ENCODE results near the gene BMS1.
"Not testable (repeated sequence)": the region's sequence is repeated elsewhere in the genome, so short reads cannot be mapped to it uniquely, and the experiment has no call there.

BMS1 gene

DNA sequence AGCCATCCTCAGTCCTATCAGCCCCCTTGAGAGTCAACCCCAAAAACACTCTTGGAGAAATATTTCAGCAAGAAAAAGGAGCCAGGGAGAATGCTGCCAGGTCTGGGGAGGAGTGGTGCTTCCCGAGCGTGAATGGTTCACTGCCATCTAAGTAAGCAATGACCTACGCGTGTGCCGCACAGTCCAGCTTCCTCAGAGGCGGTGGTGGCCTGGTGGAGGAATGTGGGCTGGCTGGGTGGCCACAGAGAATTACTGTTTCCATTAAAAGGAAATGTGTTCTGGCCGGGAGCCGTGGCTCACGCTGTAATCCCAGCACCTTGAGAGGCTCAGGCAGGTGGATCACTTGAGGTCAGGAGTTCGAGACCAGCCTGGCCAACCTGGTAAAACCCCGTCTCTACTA lies 77.4 kb downstream of the BMS1 start:
- H3K4me3 ChIP-seq (ENCODE audit: low read depth, low read length); DNase-seq (ENCODE audit: low read depth): not testable (repeated sequence)

DNA sequence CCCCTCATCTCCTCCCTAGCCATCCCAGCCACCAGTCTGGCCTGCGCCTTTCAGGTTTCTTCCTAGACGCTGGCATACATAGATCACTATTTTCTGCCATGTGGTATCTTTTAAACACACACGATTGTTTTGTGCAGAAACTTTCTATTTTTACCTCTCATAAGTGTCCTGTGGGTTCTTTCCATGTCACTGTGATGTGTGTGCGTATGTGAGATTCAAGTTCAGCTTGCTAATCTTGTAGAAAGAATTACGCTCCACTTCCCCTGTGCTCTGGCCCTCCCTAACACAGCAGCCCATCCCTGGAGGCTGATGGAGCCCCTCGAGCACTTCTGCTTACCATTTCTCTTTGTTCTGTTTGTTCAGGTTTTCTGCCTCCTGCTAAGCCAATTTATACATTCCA lies 80.2 kb downstream of the BMS1 start:
- not testable (repeated sequence) for H3K4me3 ChIP-seq (ENCODE audit: low read depth, low read length); DNase-seq (ENCODE audit: low read depth)

DNA sequence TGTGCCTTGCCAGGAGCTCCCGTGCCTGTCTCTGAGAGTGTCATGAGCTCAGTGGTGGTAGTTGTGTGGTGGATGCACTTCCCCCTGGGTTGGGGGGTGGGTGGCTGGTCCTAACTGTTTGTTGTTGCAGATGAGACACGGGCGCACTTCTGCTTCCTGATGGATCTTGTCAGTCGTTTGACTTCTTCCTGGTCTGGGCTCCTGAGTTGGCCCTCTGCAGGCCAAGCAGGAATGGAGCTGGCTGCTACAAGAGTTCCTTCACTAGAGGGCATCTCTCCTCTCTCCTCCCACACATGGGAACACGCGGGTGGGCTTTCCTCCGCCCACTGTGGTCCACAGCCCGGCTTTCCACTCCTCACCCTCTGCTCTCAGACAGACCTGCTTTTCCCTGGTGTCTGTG lies 82.0 kb downstream of the BMS1 start:
- no peak overlapping the region for H3K4me3 ChIP-seq (ENCODE audit: low read depth, low read length)
- no peak for DNase-seq (ENCODE audit: low read depth)

DNA sequence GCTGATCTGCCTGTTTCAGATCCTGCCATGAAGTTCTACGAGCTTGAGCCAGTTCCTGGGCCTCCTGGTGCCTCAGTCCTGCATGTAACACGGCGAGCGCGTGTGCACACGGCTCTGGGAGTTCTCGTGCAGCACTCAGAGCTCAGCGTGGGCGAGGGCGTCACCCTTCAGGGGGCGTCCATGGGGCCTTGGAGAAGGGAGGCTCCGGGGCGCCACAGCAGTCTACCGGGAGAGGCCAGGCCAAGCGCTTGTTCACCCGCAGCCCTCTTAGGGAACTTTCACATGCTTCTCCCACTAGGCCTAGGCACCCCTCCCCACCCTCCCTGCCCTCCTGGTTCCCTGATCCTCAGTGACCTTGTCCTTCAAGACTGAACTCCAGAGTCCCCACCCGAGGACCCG lies 83.1 kb downstream of the BMS1 start:
- H3K4me3 ChIP-seq (ENCODE audit: low read depth, low read length): no peak overlapping the region
- DNase-seq (ENCODE audit: low read depth): no peak

DNA sequence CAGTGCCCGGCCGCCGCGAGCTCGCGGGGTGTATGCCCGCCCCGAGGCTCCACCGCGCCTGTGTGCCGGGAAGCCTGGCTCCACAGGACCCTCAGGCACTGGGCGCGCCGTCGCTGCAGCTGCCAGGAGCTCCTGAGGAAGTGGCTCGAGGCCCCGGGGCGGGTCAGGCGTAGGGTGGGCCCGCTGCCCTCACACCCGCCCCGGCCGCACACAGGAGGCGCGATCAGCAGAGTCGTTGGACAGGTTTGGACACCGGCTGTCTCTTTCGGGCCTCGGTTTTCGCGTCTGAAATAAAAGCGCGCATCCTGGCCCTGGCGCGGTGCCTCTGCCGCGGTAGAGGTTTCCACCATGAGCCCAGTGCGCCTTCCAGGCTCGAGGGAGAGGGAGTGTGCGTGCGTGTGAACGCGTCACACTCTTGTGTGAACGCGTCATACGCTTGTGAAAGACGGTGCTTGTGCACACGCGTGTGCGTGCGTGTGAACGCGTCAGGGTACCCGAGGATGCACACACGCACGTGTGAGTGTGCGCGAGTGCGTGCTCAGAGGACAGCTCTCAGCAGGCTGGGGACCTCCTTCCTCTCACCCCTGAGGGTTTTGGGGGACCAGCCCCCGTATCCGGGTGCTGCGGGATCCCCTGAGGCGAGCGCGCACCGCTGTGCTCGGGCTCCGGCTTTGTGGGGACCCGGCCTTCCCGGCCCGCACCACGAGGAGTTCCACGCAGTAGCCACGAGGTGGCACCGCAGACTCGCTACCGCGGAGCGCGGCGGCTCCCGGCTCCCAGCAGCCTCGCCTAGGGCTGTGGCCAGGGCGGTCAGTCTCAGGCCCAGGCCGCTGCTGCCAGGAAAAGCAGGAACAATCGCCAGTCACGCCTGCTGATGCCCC lies 83.8 kb downstream of the BMS1 start:
- H3K4me3 ChIP-seq (ENCODE audit: low read depth, low read length): peak overlapping the region; percentile 38
- DNase-seq (ENCODE audit: low read depth): peak; percentile 15

DNA sequence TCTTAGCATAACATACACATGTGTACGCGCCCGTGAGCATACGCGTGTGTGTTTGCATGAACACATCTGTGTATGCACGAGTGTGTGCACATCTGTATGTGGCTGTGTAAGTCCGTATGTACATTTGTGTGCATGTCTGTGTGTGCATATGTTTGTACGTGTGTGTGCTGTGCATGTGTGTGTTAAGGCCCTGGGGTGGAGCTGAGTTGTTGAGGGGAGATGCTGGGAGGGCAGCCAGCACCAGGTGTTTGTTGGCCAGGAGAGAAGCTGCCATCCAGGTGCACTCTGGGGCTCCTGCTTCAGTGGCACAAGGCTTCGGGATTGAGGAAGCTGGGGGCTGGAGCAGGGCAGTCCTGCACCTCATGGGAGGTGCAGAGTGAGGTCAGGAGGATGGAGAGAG lies 85.0 kb downstream of the BMS1 start:
- DNase-seq (ENCODE audit: low read depth): no peak
- H3K4me3 ChIP-seq (ENCODE audit: low read depth, low read length): no peak overlapping the region

DNA sequence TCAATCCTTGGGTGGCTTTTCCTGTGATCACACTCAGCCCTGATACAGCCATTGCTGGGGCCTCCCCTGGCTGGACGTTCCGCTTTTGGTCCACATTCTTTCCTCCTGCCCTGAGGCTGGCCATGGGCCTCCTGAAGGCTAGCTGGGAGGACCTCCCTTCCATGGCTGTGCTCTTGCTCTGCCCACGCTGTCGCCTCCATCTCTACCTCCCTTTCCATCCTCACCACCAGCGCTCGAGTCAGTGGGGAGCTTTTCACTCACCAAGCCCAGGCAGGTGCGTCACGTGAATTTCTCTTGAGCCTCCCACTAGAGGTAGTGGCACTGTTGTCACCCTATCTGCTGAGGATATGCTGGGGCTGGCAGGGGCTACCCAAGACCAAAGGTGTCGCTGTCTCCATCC lies 85.9 kb downstream of the BMS1 start:
- H3K4me3 ChIP-seq (ENCODE audit: low read depth, low read length): no peak overlapping the region
- no peak for DNase-seq (ENCODE audit: low read depth)

DNA sequence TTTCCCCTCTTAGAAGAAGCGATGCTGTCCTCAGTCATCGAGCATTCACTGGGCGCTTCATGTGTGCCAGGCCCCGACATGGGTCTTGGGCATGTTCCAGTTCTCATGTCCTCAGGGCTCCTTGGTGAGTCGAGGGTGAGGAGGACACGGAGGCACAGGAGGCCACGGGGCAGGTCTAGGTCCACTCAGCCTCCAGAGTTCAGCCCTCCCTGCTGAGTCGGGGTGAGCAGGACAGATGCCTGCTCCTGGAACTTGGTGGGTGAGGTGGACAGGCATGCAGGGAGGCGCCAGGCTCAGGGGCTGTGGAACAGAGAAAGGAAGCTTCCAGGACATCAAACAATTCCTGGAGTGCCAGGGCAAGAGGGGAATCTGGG lies 87.4 kb downstream of the BMS1 start:
- DNase-seq (ENCODE audit: low read depth): no peak
- no peak overlapping the region for H3K4me3 ChIP-seq (ENCODE audit: low read depth, low read length)

DNA sequence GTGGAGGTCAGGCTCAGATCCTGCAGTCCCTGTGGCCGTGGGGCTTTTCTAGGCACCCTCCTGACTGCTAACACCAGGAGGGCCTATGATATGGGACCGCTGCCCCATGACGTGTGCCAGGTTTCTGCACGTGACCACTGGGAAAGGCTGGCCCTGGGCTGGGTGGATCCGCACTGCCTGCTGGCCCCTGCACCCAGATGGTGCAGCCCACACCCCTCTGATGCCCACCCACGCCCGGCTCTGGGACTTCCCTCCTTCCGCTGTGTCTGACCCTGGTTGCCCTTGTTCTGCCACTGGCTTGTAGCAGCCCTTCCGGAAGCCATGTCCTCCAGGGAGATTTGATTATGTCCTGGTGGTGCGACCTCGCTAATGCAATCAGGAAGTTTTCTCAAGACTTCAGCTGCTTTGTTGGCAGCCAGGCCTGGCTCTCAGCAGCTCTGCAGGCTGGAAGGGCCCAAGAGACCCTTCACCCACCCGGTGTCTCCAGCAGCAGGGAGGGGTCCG lies 88.6 kb downstream of the BMS1 start:
- not testable (repeated sequence) for H3K4me3 ChIP-seq (ENCODE audit: low read depth, low read length); DNase-seq (ENCODE audit: low read depth)

DNA sequence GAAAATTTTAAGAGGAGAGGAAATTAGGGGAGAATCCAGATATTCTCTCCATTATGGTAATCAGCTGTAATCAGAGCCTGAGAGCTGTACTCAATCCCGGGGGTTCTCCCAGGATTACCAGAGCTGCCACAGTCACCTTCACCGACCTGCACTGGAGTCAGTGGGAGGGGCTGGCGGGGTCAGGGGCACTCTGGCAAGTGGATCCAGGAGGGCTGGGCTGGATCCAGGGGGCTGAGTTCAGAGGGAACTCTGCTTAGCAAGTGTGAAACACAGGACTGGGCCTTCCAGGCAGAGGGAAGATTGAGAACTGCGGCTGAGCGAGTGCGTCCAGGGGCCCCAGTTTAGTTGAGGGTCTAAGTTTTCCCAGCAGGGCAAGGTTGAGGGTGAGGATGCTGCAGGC lies 89.2 kb downstream of the BMS1 start:
- DNase-seq (ENCODE audit: low read depth): no peak
- H3K4me3 ChIP-seq (ENCODE audit: low read depth, low read length): no peak overlapping the region

DNA sequence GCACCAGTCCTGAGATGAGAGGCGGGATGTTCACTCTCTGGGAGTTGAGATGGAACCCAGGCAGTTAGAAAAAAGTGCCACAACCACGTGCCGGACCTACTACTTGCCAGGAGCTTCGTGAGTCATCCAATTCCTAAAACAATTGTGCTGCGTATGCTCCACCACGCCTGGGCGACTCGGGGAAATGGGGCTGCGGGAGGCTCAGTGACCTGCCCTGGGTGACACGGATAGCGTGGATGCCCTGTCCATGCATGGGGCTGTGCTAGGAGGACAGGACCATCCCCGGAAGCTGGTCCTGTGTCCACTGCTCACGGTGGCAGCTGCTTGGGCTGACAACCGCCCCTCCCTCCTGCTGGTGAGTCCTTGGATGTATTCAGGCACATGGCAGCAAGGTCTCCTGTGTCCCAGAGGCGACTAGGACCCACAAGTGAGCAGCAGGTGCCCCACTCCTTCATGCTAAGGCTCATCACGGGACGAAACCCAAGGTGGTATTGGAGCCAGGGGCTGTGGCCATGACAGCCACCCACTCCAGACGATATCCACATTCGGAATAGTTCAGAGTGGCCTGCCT lies 90.4 kb downstream of the BMS1 start:
- DNase-seq (ENCODE audit: low read depth): no peak
- H3K4me3 ChIP-seq (ENCODE audit: low read depth, low read length): no peak overlapping the region

DNA sequence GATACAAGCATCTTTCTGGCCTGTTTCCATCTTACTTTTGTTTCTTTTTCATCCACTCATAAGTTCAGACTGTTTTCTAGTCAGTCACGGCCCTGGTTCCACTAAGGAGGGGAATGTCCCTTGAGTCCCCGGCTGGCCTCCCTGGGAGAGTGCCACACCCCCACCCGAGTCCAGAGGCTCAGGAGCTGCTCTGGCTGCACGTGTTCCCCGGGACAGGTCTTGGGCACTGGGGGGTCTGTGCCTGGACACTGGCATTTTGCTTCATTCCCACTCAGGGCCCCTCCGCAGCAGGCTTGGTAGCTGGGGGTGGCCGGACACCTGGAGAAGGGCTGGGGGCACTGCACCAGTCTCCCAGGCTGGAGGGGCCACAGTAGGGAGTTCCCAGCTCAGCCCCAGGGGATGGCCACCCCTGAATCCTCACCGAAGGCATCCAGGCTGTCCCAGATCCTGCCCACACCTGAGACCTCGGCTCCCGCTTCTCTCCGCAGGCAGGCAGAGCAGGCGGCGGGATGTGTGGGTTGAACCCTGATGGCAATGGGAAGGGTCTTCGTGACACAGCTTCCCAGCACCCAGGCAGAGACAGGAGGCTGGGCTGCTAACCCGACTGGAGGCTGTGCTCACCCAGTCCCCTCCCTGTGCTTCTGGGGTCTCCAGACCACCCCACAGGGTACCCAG lies 92.3 kb downstream of the BMS1 start:
- no peak for DNase-seq (ENCODE audit: low read depth)
- no peak overlapping the region for H3K4me3 ChIP-seq (ENCODE audit: low read depth, low read length)

DNA sequence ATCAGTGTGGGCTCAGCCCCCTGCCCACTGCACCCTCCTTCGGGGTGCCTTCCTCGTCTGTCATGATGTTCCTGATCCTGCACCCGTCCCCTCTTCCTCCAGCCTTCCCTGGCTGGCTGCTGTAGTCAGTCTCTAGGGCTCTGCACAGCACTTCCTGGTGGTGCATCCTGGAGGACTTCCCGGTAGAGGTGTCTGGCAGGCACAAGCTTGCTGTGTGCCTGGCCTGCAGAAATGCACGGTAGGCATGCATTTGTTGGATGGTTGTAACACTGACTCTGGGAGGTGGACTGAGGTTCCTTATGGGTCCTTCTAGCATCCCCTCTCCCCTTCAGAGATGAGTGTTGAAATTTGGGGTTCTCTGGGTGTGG lies 92.8 kb downstream of the BMS1 start:
- no peak for DNase-seq (ENCODE audit: low read depth)
- H3K4me3 ChIP-seq (ENCODE audit: low read depth, low read length): no peak overlapping the region

DNA sequence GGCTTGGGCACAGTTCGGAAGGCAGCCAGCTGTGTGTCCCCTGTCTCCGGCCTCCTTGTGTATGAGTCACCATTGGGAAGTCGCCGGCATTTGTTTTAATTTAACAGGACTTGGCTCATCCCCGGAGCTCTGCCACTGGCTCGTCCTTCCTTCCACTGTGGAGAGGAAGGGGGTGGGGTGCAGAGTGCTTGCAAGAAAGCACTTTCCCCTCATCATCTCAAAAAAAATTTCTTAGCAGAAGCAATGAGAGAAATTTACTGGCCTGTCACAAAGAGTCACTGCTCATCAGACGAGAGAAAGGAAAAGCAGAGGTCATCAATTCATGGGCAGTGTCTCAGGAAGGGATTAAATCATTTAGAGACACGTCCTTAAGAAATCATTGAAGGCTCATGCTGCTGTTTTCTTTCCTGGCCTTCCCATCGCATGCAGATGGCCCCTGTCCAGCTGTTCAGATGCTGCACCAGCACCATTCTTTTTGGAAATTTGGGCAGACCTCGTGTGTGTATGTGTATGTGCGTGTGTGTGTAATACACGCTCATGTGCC lies 93.3 kb downstream of the BMS1 start:
- H3K4me3 ChIP-seq (ENCODE audit: low read depth, low read length): no peak overlapping the region
- no peak for DNase-seq (ENCODE audit: low read depth)

DNA sequence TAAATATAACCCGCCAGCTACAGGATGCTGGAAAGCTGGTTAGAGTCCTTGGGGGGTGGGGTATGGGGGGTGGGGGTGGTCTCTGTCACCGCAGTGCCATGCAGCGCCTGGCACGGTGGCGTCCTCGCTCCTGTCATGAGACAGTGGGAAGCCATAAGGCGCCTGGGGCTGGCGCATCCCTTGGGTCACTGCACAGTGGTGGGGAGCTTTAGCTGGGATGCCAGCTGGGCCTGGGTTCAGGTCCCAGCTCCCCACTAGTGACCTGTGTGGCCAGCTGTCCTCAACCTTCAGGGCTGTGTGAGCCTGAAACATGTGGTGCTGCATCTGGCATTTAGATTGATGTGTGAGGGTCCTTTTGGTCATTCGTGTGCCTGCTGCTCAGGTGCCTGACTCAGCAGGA lies 93.9 kb downstream of the BMS1 start:
- no peak for DNase-seq (ENCODE audit: low read depth)
- H3K4me3 ChIP-seq (ENCODE audit: low read depth, low read length): no peak overlapping the region

DNA sequence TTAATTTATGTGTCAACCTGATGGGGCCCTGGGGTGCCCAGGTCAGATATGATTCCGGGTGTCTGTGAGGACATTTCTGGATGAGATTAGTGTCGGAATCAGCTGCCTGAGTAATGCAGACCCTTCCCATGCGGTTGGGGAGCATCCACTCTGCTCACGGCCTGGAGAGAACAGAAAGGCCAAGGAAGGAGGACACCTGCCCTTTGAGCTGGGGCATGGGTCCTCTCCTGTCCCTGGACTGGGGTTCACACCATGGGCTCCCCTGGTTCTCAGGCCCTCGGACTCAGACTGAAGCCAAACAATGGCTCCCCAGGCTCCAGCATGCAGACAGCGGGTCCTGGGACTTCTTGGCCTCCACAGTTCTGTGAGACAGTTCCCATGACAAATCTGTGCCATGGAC lies 94.3 kb downstream of the BMS1 start:
- DNase-seq (ENCODE audit: low read depth): no peak
- no peak overlapping the region for H3K4me3 ChIP-seq (ENCODE audit: low read depth, low read length)

DNA sequence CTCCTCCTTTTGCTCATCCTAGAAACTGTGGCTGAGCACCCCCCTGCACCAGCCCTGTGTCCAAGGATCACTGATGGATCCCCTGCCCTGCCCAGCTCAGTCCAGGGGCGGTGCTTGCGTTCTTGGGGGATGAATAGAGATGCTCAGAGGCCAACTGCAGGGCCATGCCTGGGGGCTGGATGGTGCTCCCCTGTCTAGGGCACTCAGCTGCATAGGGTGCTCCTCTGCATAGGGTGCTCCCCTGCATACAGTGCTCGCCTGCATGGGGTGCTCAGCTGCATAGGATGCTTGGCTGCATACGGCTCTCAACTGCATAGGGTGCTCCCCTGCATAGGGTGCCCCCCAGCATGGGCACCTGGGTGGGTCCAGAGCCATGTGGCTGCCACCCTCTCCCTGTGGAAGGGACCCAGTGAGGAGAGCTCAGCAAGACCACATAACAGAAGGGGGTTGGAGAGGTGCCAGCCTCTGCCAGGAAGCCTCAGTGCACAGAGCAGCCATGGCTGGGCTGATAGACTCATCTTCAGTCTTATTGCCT lies 95.0 kb downstream of the BMS1 start:
- DNase-seq (ENCODE audit: low read depth): no peak
- no peak overlapping the region for H3K4me3 ChIP-seq (ENCODE audit: low read depth, low read length)

DNA sequence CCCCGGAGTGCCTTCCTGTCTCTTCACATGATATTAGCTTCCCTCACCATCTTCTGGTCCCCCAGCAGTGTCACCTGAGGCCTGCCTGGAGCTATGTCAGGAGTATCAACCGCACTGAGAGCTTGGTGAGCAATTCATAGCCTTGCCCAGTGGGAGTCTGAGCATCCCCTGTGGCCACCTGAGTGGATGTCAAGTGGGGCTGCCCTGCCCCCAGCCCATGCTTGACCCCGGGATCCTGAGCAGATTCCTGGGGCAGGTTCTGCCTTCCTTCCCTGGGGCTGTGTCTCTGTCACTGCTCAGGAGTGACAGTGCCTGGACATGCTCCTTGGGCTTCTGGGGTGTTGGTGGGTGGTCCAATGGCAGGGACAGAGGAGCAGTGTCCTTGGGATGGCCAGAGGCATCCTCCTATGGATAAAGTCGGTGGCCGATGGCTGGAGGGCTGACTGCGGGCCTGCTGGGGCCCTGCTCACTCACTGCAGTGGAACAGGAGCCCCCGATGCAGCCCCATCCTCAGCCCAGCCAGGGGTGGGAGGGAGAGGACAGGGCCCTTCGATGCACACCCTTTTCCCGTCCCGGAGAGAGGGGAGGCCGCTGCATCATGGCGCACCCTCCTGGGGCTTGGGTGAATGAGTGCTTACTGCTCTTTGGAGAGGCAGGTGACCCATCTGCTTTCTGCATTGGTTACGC lies 95.7 kb downstream of the BMS1 start:
- no peak for DNase-seq (ENCODE audit: low read depth)
- no peak overlapping the region for H3K4me3 ChIP-seq (ENCODE audit: low read depth, low read length)

DNA sequence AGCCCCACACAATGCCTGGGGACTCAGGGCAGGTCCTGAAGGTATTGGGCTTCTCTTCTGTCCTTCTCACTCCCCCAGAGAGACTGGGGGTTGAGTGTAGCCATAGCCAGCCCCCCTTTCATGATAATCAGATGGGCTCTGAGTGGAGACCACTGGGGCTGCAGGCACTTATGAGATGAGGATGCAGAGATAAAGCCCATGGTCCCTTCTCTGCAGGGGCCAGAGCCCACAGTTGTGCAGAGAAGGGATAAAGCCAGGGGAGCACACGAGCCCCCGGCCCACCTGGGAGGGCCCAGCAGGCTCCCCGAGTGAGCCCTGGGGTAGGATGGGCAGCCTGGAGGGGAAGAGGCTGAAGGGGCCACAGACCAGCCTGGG lies 96.2 kb downstream of the BMS1 start:
- no peak for DNase-seq (ENCODE audit: low read depth)
- no peak overlapping the region for H3K4me3 ChIP-seq (ENCODE audit: low read depth, low read length)

Measured in skeletal muscle cell (primary cell).